Erythroblast (primary cell): Measurements from ENCODE around the gene HTR5A.

Experiments
- GATA1 ChIP-seq: IDR thresholded peaks from 2 replicates; pipeline ENCODE4 v1.6.1; 2011; ENCODE audit warnings: low read depth, mild to moderate bottlenecking, control low read depth, low read length, moderate library complexity
- POLR2A ChIP-seq: IDR thresholded peaks from 2 replicates; pipeline ENCODE4 v1.6.1; 2011; ENCODE audit warnings: mild to moderate bottlenecking, low read length

DNA sequence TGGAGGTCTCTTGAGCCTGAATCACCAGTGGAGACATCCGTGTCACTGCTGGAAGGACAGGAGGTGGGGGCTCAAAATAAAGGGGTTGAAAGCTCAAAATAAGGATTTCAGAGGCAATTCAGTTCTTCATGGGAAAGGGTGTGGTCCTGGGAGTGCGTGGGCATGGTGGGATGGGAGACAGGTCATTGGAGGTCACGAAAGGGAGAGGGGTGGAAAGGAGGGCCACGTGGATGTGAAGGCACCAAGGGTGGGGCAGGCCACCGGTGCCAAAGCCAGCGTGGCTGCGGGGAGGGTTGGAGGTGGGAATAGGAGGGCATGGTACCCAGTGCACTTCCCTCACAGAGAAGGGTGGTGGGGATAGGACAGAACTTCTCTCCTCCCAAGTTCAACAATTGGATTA is 59.7 kb downstream of the HTR5A start:
- no peak for TF ChIP-seq POLR2A
- no peak for TF ChIP-seq GATA1
